ENCODE measurements around the gene NIFK. TPM values are rescaled to one million over a fixed set of nuclear protein-coding genes. Genes with fewer than 3 reads are reported as not detected.

NIFK gene
- total RNA-seq, 4 donors from 2014 or later, result 19.0 to 110 (median 35.7) TPM

GRCh38 chr2:121776361-121776760, 39.7 kb upstream of the NIFK start:
- H3K36me3 ChIP-seq, result no peaks in the 10 kb centered on the region
- no peaks in the 10 kb centered on the region for H3K27me3 ChIP-seq
- H3K4me1 ChIP-seq, result no peaks in the 10 kb centered on the region
- no peak for TF ChIP-seq CTCF (IDR thresholded peaks at IDR 0.05)
- no peaks in the 10 kb centered on the region for H3K9me3 ChIP-seq
- H3K4me3 ChIP-seq, result no peak overlapping the region
- no peak for DNase-seq
- H3K27ac ChIP-seq, result no peak overlapping the region

- Histone ChIP-seq H3K27ac (no peak overlapping the region), H3K36me3 (no peaks in the 10 kb centered on the region), H3K4me3 (no peak overlapping the region), H3K27me3 (no peaks in the 10 kb centered on the region), H3K9me3 (no peaks in the 10 kb centered on the region), H3K4me1 (no peaks in the 10 kb centered on the region)
- TF ChIP-seq POLR2A (IDR thresholded peaks at IDR 0.05) (no peak), CTCF (IDR thresholded peaks at IDR 0.05) (no peak)
- DNase-seq, result no peak
Observed at GRCh38 chr2:121774235-121774634, 37.6 kb upstream of the NIFK start.

GRCh38 chr2:121771976-121772742, 35.5 kb upstream of the NIFK start:
- no peak overlapping the region for H3K4me3 ChIP-seq
- TF ChIP-seq POLR2A (IDR thresholded peaks at IDR 0.05) (no peak), CTCF (IDR thresholded peaks at IDR 0.05) (no peak)
- H3K36me3 ChIP-seq, result peaks cover 0 to 12% (median 0%) of the 10 kb centered on the region in 3 donors
- H3K9me3 ChIP-seq, result no peaks in the 10 kb centered on the region
- H3K27me3 ChIP-seq, result no peaks in the 10 kb centered on the region
- H3K27ac ChIP-seq, result no peak overlapping the region
- DNase-seq, result no peak
- H3K4me1 ChIP-seq, result no peaks in the 10 kb centered on the region

DNA sequence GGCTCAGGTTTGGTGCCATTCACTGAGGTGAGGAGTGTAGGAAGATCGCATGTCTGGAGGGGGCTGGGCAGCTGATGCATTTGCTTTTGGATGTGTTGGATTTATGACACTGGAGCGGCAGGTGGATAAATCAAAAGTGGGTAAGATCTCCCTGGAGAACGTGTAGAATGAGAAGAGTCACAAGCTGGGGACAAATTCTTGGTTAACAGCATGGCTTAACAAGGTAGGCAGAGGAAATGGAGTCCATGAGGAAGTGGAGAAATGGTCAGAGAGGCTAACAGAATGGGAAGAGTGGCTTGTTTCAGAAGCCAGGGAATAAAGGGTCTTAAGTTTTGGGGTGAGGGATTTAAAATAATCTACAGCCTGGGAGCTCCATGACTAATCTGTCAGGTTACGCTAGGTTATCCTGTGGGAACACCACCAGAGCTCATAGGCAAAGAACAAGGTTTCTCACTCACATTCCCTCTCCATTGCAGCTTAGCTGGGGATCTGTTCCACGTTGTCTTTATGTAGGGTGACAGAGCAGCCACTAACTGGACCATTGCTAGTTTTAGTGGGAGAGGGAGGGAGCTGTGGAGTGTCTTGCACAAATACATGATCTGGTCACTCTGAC, 31.6 kb upstream of the NIFK start:
- Histone ChIP-seq H3K27ac (no peak overlapping the region), H3K36me3 (peaks cover 0 to 51% (median 0%) of the 10 kb centered on the region in 3 donors), H3K4me3 (no peak overlapping the region), H3K27me3 (no peaks in the 10 kb centered on the region), H3K9me3 (no peaks in the 10 kb centered on the region), H3K4me1 (no peaks in the 10 kb centered on the region)
- no peak for DNase-seq
- no peak for TF ChIP-seq POLR2A (IDR thresholded peaks at IDR 0.05)
- no peak for TF ChIP-seq CTCF (IDR thresholded peaks at IDR 0.05)

DNA sequence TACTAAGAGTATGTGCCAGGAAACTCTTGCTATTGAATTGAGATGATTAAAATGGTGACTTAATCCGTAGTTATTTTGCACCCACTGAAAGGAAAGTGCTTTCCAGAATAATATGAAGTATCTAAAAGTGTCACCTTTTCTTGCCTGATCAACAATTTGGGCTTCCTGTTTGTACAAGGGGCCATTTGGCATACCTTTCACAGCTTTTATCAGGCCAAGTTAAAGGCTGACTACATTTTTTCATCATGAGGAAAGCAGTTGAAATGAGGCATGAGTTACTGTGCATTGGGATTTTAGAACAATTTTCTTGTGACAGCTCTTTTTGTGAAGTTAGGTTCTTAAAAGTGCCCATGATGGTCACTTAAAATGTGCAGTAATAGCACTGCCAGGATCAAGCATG, 29.9 kb upstream of the NIFK start:
- no peaks in the 10 kb centered on the region for H3K9me3 ChIP-seq
- no peak overlapping the region for H3K4me3 ChIP-seq
- no peaks in the 10 kb centered on the region for H3K27me3 ChIP-seq
- H3K4me1 ChIP-seq, result no peaks in the 10 kb centered on the region
- H3K36me3 ChIP-seq, result peaks cover 0 to 68% (median 0%) of the 10 kb centered on the region in 3 donors
- no peak for TF ChIP-seq CTCF (IDR thresholded peaks at IDR 0.05)
- no peak for TF ChIP-seq POLR2A (IDR thresholded peaks at IDR 0.05)
- no peak for DNase-seq
- H3K27ac ChIP-seq, result no peak overlapping the region

Data from Peyer's patch (tissue), 4 donors.